GM23338 (cell line): ENCODE data around the gene CYP2D6. TPM values are rescaled to one million over a fixed set of nuclear protein-coding genes. Genes with fewer than 3 reads are reported as not detected.

Source experiments
- ATAC-seq: fragments of 200-7000 bp; cut with Tn5 transposase; 3 replicates; pipeline ENCODE4 v1.9.1; 2020
- DNase-seq: peaks from one replicate; pipeline ENCODE4 v3.0.0-alpha.2; 2015; ENCODE audit warnings: low spot score
- H2AFZ ChIP-seq: fragments of 200-600 bp; sonication (generic); 2 replicates; pipeline ENCODE4 v1.8.0; 2016; ENCODE audit warnings: antibody characterized with exemption, mild to moderate bottlenecking, moderate library complexity
- H3F3A ChIP-seq: fragments of 200-600 bp; sonication (generic); replicated peaks from 2 replicates; pipeline ENCODE4 v1.8.0; 2017; ENCODE audit warnings: antibody characterized with exemption, mixed run types, low read depth
- H3K27ac ChIP-seq: fragments of 200-600 bp; sonication (generic); 2 replicates; pipeline ENCODE4 v1.6.1; 2016; ENCODE audit warnings: low read depth
- H3K27me3 ChIP-seq: fragments of 200-600 bp; sonication (generic); 2 replicates; pipeline ENCODE4 v1.8.0; 2016; ENCODE audit warnings: mild to moderate bottlenecking, mixed run types, moderate library complexity; ENCODE audit not compliant: insufficient read depth
- H3K36me3 ChIP-seq: fragments of 200-600 bp; sonication (generic); 2 replicates; pipeline ENCODE4 v1.8.0; 2016; ENCODE audit warnings: mild to moderate bottlenecking; ENCODE audit not compliant: insufficient read depth
- H3K4me1 ChIP-seq: fragments of 200-600 bp; sonication (generic); 2 replicates; pipeline ENCODE4 v1.8.0; 2016; ENCODE audit warnings: mild to moderate bottlenecking, moderate library complexity; ENCODE audit not compliant: insufficient read depth
- H3K4me2 ChIP-seq: fragments of 200-600 bp; sonication (generic); 2 replicates; pipeline ENCODE4 v1.7.1; 2017; ENCODE audit warnings: mixed run types
- H3K4me3 ChIP-seq: fragments of 200-600 bp; sonication (generic); 2 replicates; pipeline ENCODE4 v1.6.1; 2016; ENCODE audit warnings: mixed run types
- H3K79me2 ChIP-seq: fragments of 200-600 bp; sonication (generic); replicated peaks from 2 replicates; pipeline ENCODE4 v1.8.0; 2017; ENCODE audit warnings: mild to moderate bottlenecking; ENCODE audit not compliant: insufficient read depth
- H3K9me2 ChIP-seq: fragments of 200-600 bp; sonication (generic); 2 replicates; pipeline ENCODE4 v1.8.0; 2017; ENCODE audit not compliant: insufficient read depth
- H4K20me1 ChIP-seq: fragments of 200-600 bp; sonication (generic); replicated peaks from 2 replicates; pipeline ENCODE4 v1.8.0; 2017; ENCODE audit warnings: mild to moderate bottlenecking; ENCODE audit not compliant: insufficient read depth
- H3K27ac Mint-ChIP-seq: 2 replicates; pipeline ENCODE4 v1.8.0; 2020; ENCODE audit warnings: inconsistent platforms, mild to moderate bottlenecking, moderate library complexity, mixed read lengths
- H3K27me3 Mint-ChIP-seq: 3 replicates; pipeline ENCODE4 v1.8.0; 2022; ENCODE audit warnings: low read depth, mild to moderate bottlenecking, moderate library complexity, mixed read lengths, inconsistent platforms; ENCODE audit not compliant: insufficient read depth, poor library complexity
- H3K36me3 Mint-ChIP-seq: 3 replicates; pipeline ENCODE4 v1.8.0; 2021; ENCODE audit warnings: low read depth, mild to moderate bottlenecking, inconsistent platforms, moderate library complexity, mixed read lengths
- H3K4me1 Mint-ChIP-seq: 3 replicates; pipeline ENCODE4 v1.8.0; 2020; ENCODE audit warnings: mild to moderate bottlenecking, inconsistent platforms, mixed read lengths
- H3K4me3 Mint-ChIP-seq: 3 replicates; pipeline ENCODE4 v1.8.0; 2021; ENCODE audit warnings: moderate library complexity, mild to moderate bottlenecking, inconsistent platforms, mixed read lengths
- H3K9me3 Mint-ChIP-seq: 3 replicates; pipeline ENCODE4 v1.8.0; 2020; ENCODE audit warnings: moderate library complexity, mild to moderate bottlenecking, inconsistent platforms, mixed read lengths
- CREB1 ChIP-seq: fragments of 250-450 bp; sonication (Bioruptor Pico); IDR thresholded peaks from 2 replicates; pipeline ENCODE4 v1.5.0; 2020; ENCODE audit warnings: low read depth, mild to moderate bottlenecking, moderate library complexity
- ETS1 ChIP-seq: IDR thresholded peaks from 2 replicates; pipeline ENCODE4 v1.6.1; 2016; ENCODE audit warnings: antibody characterized with exemption
- JUNB ChIP-seq: IDR thresholded peaks from one replicate; pipeline ENCODE4 v1.6.1; 2016; ENCODE audit warnings: antibody characterized with exemption; ENCODE audit not compliant: unreplicated experiment
- NANOG ChIP-seq: IDR thresholded peaks from 2 replicates; pipeline ENCODE4 v1.6.1; 2016; ENCODE audit warnings: antibody characterized with exemption, borderline replicate concordance
- ZNF114 ChIP-seq: fragments of 250-450 bp; sonication (Bioruptor Pico); IDR thresholded peaks from 2 replicates; pipeline ENCODE4 v1.5.0; 2020; ENCODE audit warnings: mild to moderate bottlenecking, moderate library complexity
- polyA plus RNA-seq: library from polyadenylated mRNA; unstranded; fragments of >200 nt; fragmentation: Nextera tagmentation; extraction: Ambion mirVana; gene quantifications from 2 replicates; pipeline ENCODE4 v1.2.1, GENCODE V29; 2016
- total RNA-seq: library from RNA; depleted of rRNA; stranded (reverse); fragments of >200 nt; shearing (Covaris generic); gene quantifications from 2 replicates; pipeline ENCODE4 v1.2.3, GENCODE V29; 2014
- TF ChIP-seq, protein P1 (sequence below): fragments of 250-450 bp; sonication (Bioruptor Pico); IDR thresholded peaks from 2 replicates; pipeline ENCODE4 v1.5.0; 2020; ENCODE audit warnings: mild to moderate bottlenecking, moderate library complexity

CYP2D6 gene
- total and polyA plus RNA-seq, 2 experiments from 2014 or later: 1.2 to 1.3 TPM

DNA sequence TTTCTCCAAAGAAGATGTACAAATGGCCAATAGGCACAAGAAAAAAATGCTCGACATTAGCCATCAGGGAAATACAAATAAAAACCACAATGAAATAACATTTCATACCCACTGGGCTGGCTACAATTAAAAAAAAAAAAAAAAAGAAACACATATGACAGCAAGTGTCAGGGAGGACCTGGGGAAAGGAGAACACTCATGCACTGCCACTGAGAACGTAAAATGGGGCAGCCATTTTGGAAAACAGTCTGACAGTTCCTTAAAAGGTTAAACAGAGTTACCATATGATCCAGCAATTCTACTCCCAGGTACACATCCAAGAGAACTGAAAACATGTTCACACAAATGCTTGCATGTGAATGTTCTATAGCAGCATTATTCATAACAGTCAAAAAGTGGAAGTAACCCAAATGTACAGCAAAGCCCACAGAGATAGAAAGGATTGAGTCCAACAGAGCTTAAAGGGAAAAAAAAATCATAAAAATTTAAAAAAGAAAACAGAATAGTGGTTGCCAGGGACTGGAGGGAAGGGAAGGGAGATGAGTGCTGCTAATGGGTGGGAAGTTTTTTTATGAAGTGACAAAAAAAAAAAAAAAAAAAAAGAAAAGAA, 48.4 kb upstream of the CYP2D6 start:
- no peak overlapping the region for H3K27ac ChIP-seq
- H3F3A ChIP-seq: no peaks in the 10 kb centered on the region
- Mint-ChIP-seq H3K27me3 (peaks cover 12% of the 10 kb centered on the region), H3K36me3 (peaks cover 21% of the 10 kb centered on the region), H3K9me3 (no peaks in the 10 kb centered on the region), H3K4me3 (no peak overlapping the region), H3K27ac (no peak overlapping the region), H3K4me1 (peaks cover 2% of the 10 kb centered on the region; the same call in 2 of the 3 replicates)
- no peaks in the 10 kb centered on the region for H3K9me2 ChIP-seq
- no peak overlapping the region for H3K4me3 ChIP-seq
- H3K79me2 ChIP-seq: peaks cover 51% of the 10 kb centered on the region
- H3K4me2 ChIP-seq: no peak overlapping the region
- H3K4me1 ChIP-seq: no peaks in the 10 kb centered on the region
- peaks cover 40% of the 10 kb centered on the region for H4K20me1 ChIP-seq
- H2AFZ ChIP-seq: no peak overlapping the region
- H3K27me3 ChIP-seq: no peaks in the 10 kb centered on the region
- DNase-seq (no peak), ATAC-seq (no peak)
- H3K36me3 ChIP-seq: 0 out of 2 replicates have a peak, but pooled peaks cover 3% of the 10 kb centered on the region
- no peak for TF ChIP-seq ZNF114 (CRISPR knock-in tag)
- TF ChIP-seq CREB1: no peak
- TF ChIP-seq ETS1: no peak
- TF ChIP-seq, protein P1, sequence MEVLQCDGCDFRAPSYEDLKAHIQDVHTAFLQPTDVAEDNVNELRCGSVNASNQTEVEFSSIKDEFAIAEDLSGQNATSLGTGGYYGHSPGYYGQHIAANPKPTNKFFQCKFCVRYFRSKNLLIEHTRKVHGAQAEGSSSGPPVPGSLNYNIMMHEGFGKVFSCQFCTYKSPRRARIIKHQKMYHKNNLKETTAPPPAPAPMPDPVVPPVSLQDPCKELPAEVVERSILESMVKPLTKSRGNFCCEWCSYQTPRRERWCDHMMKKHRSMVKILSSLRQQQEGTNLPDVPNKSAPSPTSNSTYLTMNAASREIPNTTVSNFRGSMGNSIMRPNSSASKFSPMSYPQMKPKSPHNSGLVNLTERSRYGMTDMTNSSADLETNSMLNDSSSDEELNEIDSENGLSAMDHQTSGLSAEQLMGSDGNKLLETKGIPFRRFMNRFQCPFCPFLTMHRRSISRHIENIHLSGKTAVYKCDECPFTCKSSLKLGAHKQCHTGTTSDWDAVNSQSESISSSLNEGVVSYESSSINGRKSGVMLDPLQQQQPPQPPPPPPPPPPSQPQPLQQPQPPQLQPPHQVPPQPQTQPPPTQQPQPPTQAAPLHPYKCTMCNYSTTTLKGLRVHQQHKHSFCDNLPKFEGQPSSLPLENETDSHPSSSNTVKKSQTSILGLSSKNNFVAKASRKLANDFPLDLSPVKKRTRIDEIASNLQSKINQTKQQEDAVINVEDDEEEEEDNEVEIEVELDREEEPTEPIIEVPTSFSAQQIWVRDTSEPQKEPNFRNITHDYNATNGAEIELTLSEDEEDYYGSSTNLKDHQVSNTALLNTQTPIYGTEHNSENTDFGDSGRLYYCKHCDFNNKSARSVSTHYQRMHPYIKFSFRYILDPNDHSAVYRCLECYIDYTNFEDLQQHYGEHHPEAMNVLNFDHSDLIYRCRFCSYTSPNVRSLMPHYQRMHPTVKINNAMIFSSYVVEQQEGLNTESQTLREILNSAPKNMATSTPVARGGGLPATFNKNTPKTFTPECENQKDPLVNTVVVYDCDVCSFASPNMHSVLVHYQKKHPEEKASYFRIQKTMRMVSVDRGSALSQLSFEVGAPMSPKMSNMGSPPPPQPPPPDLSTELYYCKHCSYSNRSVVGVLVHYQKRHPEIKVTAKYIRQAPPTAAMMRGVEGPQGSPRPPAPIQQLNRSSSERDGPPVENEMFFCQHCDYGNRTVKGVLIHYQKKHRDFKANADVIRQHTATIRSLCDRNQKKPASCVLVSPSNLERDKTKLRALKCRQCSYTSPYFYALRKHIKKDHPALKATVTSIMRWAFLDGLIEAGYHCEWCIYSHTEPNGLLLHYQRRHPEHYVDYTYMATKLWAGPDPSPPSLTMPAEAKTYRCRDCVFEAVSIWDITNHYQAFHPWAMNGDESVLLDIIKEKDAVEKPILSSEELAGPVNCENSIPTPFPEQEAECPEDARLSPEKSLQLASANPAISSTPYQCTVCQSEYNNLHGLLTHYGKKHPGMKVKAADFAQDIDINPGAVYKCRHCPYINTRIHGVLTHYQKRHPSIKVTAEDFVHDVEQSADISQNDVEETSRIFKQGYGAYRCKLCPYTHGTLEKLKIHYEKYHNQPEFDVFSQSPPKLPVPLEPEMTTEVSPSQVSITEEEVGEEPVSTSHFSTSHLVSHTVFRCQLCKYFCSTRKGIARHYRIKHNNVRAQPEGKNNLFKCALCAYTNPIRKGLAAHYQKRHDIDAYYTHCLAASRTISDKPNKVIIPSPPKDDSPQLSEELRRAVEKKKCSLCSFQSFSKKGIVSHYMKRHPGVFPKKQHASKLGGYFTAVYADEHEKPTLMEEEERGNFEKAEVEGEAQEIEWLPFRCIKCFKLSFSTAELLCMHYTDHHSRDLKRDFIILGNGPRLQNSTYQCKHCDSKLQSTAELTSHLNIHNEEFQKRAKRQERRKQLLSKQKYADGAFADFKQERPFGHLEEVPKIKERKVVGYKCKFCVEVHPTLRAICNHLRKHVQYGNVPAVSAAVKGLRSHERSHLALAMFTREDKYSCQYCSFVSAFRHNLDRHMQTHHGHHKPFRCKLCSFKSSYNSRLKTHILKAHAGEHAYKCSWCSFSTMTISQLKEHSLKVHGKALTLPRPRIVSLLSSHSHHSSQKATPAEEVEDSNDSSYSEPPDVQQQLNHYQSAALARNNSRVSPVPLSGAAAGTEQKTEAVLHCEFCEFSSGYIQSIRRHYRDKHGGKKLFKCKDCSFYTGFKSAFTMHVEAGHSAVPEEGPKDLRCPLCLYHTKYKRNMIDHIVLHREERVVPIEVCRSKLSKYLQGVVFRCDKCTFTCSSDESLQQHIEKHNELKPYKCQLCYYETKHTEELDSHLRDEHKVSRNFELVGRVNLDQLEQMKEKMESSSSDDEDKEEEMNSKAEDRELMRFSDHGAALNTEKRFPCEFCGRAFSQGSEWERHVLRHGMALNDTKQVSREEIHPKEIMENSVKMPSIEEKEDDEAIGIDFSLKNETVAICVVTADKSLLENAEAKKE (CRISPR knock-in tag): no peak
- no peak for TF ChIP-seq NANOG
- TF ChIP-seq JUNB: no peak
